GM12878 (cell line): ENCODE measurements around the gene SLC6A11.

Experiments
- EP300 ChIP-seq, 2 experiments: fragments of 150-350 bp in 1 of 2; IDR thresholded peaks; 2 replicates each; pipeline ENCODE4 v1.6.1; 2011 to 2012; ENCODE audit warnings: low read depth in 2 of 2, low read length in 2 of 2, borderline replicate concordance in 1 of 2, improper control_type of control experiment in 1 of 2, inconsistent platforms in 1 of 2; ENCODE audit not compliant: control insufficient read depth in 1 of 2
- POLR2A ChIP-seq: IDR thresholded peaks from 2 replicates; pipeline ENCODE4 v1.6.1; 2011; ENCODE audit warnings: low read depth, mild to moderate bottlenecking, low read length
- POLR2AphosphoS2 ChIP-seq: IDR thresholded peaks from 2 replicates; pipeline ENCODE4 v1.6.1; 2011; ENCODE audit warnings: low read depth, mild to moderate bottlenecking, low read length, improper control_type of control experiment, moderate library complexity
- POLR2AphosphoS5 ChIP-seq: IDR thresholded peaks from 2 replicates; pipeline ENCODE4 v1.6.1; 2011; ENCODE audit warnings: mild to moderate bottlenecking, low read length, inconsistent platforms
- SIN3A ChIP-seq: IDR thresholded peaks from 2 replicates; pipeline ENCODE4 v1.6.1; 2012; ENCODE audit warnings: low read depth, low read length, improper control_type of control experiment
- ZNF687 ChIP-seq: fragments of 450-650 bp; IDR thresholded peaks from 2 replicates; pipeline ENCODE4 v1.6.1; 2017; ENCODE audit warnings: mild to moderate bottlenecking, moderate library complexity

DNA sequence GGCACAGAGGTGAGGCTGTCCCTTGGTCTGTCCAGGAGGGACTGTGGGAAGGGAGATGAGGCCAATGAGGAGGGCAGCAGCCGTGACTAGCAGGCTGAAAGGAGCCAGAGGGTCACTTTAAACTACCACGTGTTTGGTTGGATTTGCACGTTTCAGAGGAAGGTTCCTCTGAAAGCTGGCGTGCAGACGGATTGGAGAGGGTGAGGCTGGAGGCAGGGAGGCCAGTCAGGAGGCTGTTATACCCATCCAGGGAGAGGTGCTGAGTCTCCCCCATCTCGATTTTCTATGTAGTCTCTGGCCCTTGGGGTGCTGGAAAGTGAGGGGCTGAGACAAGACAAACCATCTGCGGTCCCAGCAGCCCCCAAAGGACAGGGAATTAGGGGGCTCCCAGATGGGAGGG, 116.6 kb downstream of the SLC6A11 start:
- no peak for TF ChIP-seq EP300 (IDR thresholded peaks at IDR 0.05; ENCODE audit: borderline replicate concordance in 1 of 2, control insufficient read depth in 1 of 2, low read depth in 2 of 2, low read length in 2 of 2)
- TF ChIP-seq ZNF687 = no peak
- no peak for TF ChIP-seq POLR2AphosphoS5
- TF ChIP-seq POLR2A = no peak
- no peak for TF ChIP-seq POLR2AphosphoS2
- no peak for TF ChIP-seq SIN3A
